Sigmoid colon (tissue), 7 donors: ENCODE results near the gene SFXN5. TPM values are rescaled to one million over a fixed set of nuclear protein-coding genes. Genes with fewer than 3 reads are reported as not detected.

Experiments used
- DNase-seq: peaks from one replicate; pipeline ENCODE4 v3.0.0-alpha.2; 2019
- H3K27ac ChIP-seq, 4 donors: fragments of 200-600 bp; sonication (generic); one replicate each; pipeline ENCODE4 v1.5.1; 2016 to 2019; ENCODE audit warnings: mild to moderate bottlenecking in 1 of 4
- H3K27me3 ChIP-seq, 3 donors: fragments of 200-600 bp; sonication (generic); one replicate each; pipeline ENCODE4 v1.5.1; 2019; ENCODE audit warnings: mild to moderate bottlenecking in 1 of 3
- H3K36me3 ChIP-seq, 4 donors: fragments of 200-600 bp; sonication (generic); one replicate each; pipeline ENCODE4 v1.5.1; 2016 to 2019
- H3K4me1 ChIP-seq, 4 donors: fragments of 200-600 bp; sonication (generic); one replicate each; pipeline ENCODE4 v1.5.1; 2017 to 2019
- H3K4me3 ChIP-seq, 4 donors: fragments of 200-600 bp; sonication (generic); one replicate each; pipeline ENCODE4 v1.5.1; 2017 to 2019; ENCODE audit warnings: mild to moderate bottlenecking in 2 of 4, moderate library complexity in 1 of 4
- H3K9me3 ChIP-seq, 4 donors: fragments of 200-600 bp in 3 of 4; sonication (generic) in 3 of 4; one replicate each; pipeline versions ENCODE4 v1.5.1 to v1.6.1; 2013 to 2019
- EP300 ChIP-seq, 4 donors: sonication (generic); formaldehyde crosslinking; IDR thresholded peaks; one replicate each; pipeline ENCODE4 v1.6.1; 2017; ENCODE audit warnings: antibody characterized with exemption in 4 of 4
- POLR2A ChIP-seq, 2 donors: fragments of 450-650 bp; IDR thresholded peaks; one replicate each; pipeline ENCODE4 v1.6.1; 2016; ENCODE audit warnings: antibody characterized with exemption in 2 of 2, mild to moderate bottlenecking in 2 of 2, moderate library complexity in 2 of 2
- POLR2AphosphoS5 ChIP-seq, 4 donors: sonication (generic); formaldehyde crosslinking; IDR thresholded peaks; one replicate each; pipeline ENCODE4 v1.6.1; 2017; ENCODE audit warnings: antibody characterized with exemption in 4 of 4
- WGBS, 2 donors: extraction: QIAGEN DNeasy Blood & Tissue Kit; methylation state at CpG; one replicate each; pipeline ENCODE4 v1.1.7; 2013; 5-methylcytosine and 5-hydroxymethylcytosine counted together
- intact Hi-C: fragments of 100-400 bp; cut with DNase I; formaldehyde crosslinking; loops from one replicate; pipeline ENCODE4 v1.15.1; 2023
- polyA plus RNA-seq, 3 donors: library from polyadenylated mRNA; stranded (reverse); fragments of 200-250 nt; gene quantifications; one replicate each; pipeline ENCODE4 v1.2.3, GENCODE V29; 2013
- total RNA-seq, 4 donors: library from RNA; depleted of rRNA; stranded (reverse); fragments of >200 nt; gene quantifications; one replicate each; pipeline ENCODE4 v1.1.0, GENCODE V29; 2016
- TF ChIP-seq, protein P1 (sequence below), 4 experiments: fragments of 450-650 bp in 3 of 4; fragments of 200-600 bp in 1 of 4; IDR thresholded peaks; one replicate each; pipeline ENCODE4 v1.5.1; 2016 to 2019; ENCODE audit warnings: antibody characterized with exemption in 4 of 4, mild to moderate bottlenecking in 3 of 4, moderate library complexity in 2 of 4
- donor health status: healthy with polysubstance abuse.
- donor health status: Bipolar disorder and iron deficiency.
- donor health status: healthy.

The SFXN5 gene
- total and polyA plus RNA-seq, 7 donors, result 5.4 to 27.1 (median 11.1) TPM

- Histone ChIP-seq H3K27ac (no peak overlapping the region), H3K4me1 (no peaks in the 10 kb centered on the region), H3K4me3 (no peak overlapping the region), H3K9me3 (no peaks in the 10 kb centered on the region), H3K36me3 (peaks cover 0 to 12% (median 2%) of the 10 kb centered on the region in 4 donors), H3K27me3 (no peaks in the 10 kb centered on the region)
- intact Hi-C loops, result no loop called here
- TF ChIP-seq, protein P1, sequence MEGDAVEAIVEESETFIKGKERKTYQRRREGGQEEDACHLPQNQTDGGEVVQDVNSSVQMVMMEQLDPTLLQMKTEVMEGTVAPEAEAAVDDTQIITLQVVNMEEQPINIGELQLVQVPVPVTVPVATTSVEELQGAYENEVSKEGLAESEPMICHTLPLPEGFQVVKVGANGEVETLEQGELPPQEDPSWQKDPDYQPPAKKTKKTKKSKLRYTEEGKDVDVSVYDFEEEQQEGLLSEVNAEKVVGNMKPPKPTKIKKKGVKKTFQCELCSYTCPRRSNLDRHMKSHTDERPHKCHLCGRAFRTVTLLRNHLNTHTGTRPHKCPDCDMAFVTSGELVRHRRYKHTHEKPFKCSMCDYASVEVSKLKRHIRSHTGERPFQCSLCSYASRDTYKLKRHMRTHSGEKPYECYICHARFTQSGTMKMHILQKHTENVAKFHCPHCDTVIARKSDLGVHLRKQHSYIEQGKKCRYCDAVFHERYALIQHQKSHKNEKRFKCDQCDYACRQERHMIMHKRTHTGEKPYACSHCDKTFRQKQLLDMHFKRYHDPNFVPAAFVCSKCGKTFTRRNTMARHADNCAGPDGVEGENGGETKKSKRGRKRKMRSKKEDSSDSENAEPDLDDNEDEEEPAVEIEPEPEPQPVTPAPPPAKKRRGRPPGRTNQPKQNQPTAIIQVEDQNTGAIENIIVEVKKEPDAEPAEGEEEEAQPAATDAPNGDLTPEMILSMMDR (IDR thresholded peaks at IDR 0.05), result no peak
- no peak for TF ChIP-seq POLR2AphosphoS5 (IDR thresholded peaks at IDR 0.05)
- no peak for TF ChIP-seq EP300 (IDR thresholded peaks at IDR 0.05)
- no peak for TF ChIP-seq POLR2A (IDR thresholded peaks at IDR 0.05)
- no peak for DNase-seq
- WGBS, 2 donors, result 79 to 87% methylated on average over 8 of the region's 8 CpGs
Observed at GRCh38 chr2:73021371-73022010, 50.0 kb downstream of the SFXN5 start.

DNA sequence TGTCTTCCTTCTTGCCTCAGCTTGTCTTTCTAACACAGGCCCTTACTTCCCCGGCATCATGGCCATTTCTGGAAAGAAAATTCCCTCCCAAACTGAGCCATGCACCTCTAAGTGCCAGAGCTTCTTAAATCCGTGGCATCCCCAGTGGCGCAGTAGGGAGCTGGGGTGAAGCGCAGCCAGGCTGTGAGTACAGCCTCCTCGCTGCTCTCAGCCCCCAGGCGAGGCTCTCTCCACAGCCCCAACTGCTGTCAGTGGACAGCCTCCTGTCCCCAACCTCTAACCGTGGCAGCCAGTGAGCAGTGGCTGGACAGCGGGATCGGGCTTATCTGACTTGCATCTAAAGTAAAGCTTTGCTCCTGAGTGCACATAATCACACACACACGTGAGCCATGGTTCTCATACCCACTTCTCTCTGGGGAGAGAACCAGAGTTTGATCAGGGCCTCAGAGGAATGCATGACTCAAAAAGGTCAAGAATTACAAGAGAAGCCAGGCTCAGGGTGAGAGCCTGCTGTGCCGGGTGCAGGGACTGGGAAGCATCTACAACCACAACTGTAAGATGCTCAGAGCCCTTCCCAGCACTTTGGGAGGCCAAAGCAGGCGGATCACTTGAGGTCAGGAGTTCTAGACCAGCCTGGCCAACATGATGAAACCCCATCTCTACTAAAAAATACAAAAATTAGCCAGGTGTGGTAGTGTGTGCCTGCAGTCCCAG lies 50.7 kb downstream of the SFXN5 start:
- no peaks in the 10 kb centered on the region for H3K4me1 ChIP-seq
- H3K27me3 ChIP-seq, result no peaks in the 10 kb centered on the region
- intact Hi-C loops, result no loop called here
- DNase-seq, result no peak
- TF ChIP-seq EP300 (IDR thresholded peaks at IDR 0.05) (no peak), POLR2AphosphoS5 (IDR thresholded peaks at IDR 0.05) (no peak), POLR2A (IDR thresholded peaks at IDR 0.05) (no peak)
- TF ChIP-seq, protein P1 (IDR thresholded peaks at IDR 0.05), result no peak
- no peak overlapping the region for H3K27ac ChIP-seq
- 91 to 96% methylated on average over 12 of the region's 12 CpGs for WGBS, 2 donors
- H3K36me3 ChIP-seq, result peaks cover 0 to 12% (median 2%) of the 10 kb centered on the region in 4 donors
- H3K4me3 ChIP-seq, result no peak overlapping the region
- no peaks in the 10 kb centered on the region for H3K9me3 ChIP-seq

DNA sequence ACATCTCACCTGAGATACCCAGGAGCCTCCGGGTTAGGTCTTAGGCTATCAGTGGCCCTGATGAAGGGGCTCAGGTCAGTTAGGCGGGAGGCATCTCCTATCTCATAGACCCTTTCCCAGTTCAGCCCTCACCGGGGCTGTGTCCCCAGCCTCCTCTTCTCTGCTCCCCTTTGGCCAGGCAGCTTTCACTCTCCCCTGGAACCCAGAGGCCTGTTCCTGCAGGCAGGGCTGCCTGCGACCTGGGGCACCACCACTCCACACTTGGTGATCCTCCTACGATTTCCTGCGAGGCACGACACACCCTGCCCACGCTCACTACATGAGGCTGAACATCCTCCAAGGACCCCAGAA lies 51.2 kb downstream of the SFXN5 start:
- Histone ChIP-seq H3K4me1 (no peaks in the 10 kb centered on the region), H3K27ac (no peak overlapping the region), H3K27me3 (no peaks in the 10 kb centered on the region), H3K4me3 (no peak overlapping the region), H3K36me3 (peaks cover 0 to 12% (median 2%) of the 10 kb centered on the region in 4 donors), H3K9me3 (no peaks in the 10 kb centered on the region)
- no peak for DNase-seq
- TF ChIP-seq POLR2A (IDR thresholded peaks at IDR 0.05) (no peak), EP300 (IDR thresholded peaks at IDR 0.05) (no peak), POLR2AphosphoS5 (IDR thresholded peaks at IDR 0.05) (no peak)
- TF ChIP-seq, protein P1 (IDR thresholded peaks at IDR 0.05), result no peak
- 89 to 94% methylated on average over 8 of the region's 8 CpGs for WGBS, 2 donors
- intact Hi-C loops, result no loop called here

DNA sequence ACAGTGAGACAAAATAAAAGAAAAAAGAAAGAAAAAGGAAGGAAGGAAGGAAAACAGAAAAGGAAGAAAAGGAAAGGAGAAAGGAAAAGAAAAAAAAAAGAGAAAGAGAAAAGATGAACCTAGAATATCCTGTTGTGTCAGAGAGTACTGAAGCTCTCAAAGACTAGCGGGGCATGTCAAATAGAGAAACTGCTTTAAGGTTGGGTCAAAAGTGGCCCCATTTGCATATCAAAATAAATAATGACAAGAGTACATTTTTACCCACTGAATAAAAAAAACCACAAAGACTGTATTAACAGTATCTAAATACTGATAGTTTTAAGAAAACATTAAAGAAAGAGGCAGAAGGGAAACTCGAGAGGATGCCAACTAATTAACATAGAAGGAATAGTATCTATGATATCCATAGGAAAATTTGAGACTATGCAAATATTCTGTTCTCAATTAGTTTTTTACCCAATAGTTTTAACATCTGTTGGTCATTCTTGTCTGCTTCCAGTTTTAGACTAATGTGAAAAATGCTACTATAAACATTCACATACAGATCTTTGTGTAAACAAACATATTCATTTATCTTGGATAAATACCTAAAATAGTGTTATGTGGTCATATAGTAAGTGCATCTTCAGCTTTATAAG lies 53.2 kb downstream of the SFXN5 start:
- TF ChIP-seq POLR2A (IDR thresholded peaks at IDR 0.05) (no peak), POLR2AphosphoS5 (IDR thresholded peaks at IDR 0.05) (no peak), EP300 (IDR thresholded peaks at IDR 0.05) (no peak)
- TF ChIP-seq, protein P1 (IDR thresholded peaks at IDR 0.05), result no peak
- Histone ChIP-seq H3K4me1 (no peaks in the 10 kb centered on the region), H3K27ac (no peak overlapping the region), H3K27me3 (no peaks in the 10 kb centered on the region), H3K9me3 (no peaks in the 10 kb centered on the region), H3K36me3 (peaks cover 0 to 12% (median 2%) of the 10 kb centered on the region in 4 donors), H3K4me3 (no peak overlapping the region)
- no peak for DNase-seq
- WGBS, 2 donors, result 85 to 92% methylated on average over 2 of the region's 2 CpGs
- intact Hi-C loops, result no loop called here
